ENCODE results near the gene ATP11C. TPM values are rescaled to one million over a fixed set of nuclear protein-coding genes. Genes with fewer than 3 reads are reported as not detected.

Gene ATP11C
- total RNA-seq, 4 donors from 2014 or later: 35.6 to 67.9 (median 52.4) TPM

DNA sequence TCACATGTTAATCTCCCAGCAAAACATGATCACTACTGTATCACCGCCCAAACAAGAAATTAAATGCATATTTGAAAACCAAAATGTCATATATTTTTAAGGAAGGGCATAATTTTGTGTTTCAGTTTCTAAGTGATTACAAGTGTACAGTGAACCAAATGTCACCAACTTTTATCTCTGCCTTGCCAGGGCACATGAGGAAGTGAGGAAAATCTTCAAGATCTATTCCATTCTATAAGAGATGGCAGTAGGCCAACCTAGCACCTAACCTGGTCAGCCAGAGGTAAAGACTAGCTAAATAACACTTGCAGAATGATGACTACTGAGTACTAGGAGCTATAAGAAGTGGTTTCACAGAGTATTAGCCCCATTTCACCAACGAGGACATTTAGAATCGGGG, 107.2 kb downstream of the ATP11C start:
- Histone ChIP-seq H3K36me3 (no peaks in the 10 kb centered on the region), H3K4me1 (no peaks in the 10 kb centered on the region), H3K9me3 (no peaks in the 10 kb centered on the region), H3K27me3 (no peaks in the 10 kb centered on the region), H3K27ac (no peak overlapping the region), H3K4me3 (no peak overlapping the region)
- TF ChIP-seq POLR2A (IDR thresholded peaks at IDR 0.05): no peak
- TF ChIP-seq, protein P1, sequence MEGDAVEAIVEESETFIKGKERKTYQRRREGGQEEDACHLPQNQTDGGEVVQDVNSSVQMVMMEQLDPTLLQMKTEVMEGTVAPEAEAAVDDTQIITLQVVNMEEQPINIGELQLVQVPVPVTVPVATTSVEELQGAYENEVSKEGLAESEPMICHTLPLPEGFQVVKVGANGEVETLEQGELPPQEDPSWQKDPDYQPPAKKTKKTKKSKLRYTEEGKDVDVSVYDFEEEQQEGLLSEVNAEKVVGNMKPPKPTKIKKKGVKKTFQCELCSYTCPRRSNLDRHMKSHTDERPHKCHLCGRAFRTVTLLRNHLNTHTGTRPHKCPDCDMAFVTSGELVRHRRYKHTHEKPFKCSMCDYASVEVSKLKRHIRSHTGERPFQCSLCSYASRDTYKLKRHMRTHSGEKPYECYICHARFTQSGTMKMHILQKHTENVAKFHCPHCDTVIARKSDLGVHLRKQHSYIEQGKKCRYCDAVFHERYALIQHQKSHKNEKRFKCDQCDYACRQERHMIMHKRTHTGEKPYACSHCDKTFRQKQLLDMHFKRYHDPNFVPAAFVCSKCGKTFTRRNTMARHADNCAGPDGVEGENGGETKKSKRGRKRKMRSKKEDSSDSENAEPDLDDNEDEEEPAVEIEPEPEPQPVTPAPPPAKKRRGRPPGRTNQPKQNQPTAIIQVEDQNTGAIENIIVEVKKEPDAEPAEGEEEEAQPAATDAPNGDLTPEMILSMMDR (IDR thresholded peaks at IDR 0.05): no peak
- DNase-seq: no peak
- intact Hi-C loops (cut with DNase I; ENCODE audit: low total_unique reads): no loop called here

DNA sequence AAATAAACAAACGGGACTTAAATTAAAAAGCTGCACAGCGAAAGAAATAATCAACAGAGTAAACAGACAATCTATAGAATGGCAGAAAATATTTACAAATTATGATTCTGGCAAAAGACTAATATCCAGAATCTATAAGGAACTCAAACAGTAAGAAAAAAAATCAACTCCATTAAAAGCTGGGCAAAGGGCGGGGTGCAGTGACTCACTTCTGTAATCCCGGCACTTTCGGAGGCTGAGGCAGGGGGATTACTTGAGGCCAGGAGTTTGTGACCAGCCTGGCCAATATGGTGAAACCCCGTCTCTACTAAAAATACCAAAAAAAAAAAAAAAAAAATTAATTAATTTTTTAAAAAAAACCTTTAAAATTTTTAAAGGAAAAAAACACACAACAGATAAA, 109.0 kb downstream of the ATP11C start:
- Histone ChIP-seq H3K9me3 (no peaks in the 10 kb centered on the region), H3K27ac (no peak overlapping the region), H3K27me3 (no peaks in the 10 kb centered on the region), H3K4me1 (no peaks in the 10 kb centered on the region), H3K36me3 (no peaks in the 10 kb centered on the region), H3K4me3 (no peak overlapping the region)
- intact Hi-C loops (cut with DNase I; ENCODE audit: low total_unique reads): no loop called here
- TF ChIP-seq, protein P1 (IDR thresholded peaks at IDR 0.05): no peak
- TF ChIP-seq POLR2A (IDR thresholded peaks at IDR 0.05): no peak
- no peak for DNase-seq

DNA sequence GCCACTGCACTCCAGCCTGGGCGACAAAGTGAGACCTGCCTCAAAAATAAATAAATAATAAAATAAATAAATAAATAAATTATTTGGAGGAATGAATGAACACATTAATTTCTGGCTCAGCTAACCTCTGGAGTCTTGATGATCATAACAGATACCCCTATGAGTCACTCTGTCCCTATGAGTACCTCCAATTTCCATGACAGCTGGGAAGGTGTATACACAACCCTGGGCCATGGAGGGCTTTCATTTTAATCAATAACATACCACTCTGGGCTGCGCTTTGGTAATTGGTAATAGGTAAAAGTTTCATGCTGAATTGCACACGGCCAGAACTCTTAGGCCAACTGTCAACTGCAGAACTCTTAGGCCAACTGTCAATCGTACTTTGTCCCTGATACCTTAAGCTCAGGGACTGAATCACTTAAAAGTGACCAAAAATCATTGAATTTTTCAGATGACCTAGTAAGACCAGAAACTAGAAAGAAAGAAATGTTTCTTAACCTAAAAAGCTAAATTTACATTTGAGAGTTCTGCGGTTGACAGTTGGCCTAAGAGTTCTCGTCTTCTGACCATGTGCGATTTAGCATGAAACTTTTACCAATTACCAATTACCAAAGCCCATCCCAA, 112.4 kb downstream of the ATP11C start:
- TF ChIP-seq POLR2A (IDR thresholded peaks at IDR 0.05): no peak
- TF ChIP-seq, protein P1 (IDR thresholded peaks at IDR 0.05): no peak
- Histone ChIP-seq H3K36me3 (no peaks in the 10 kb centered on the region), H3K9me3 (no peaks in the 10 kb centered on the region), H3K27ac (no peak overlapping the region), H3K4me3 (no peak overlapping the region), H3K4me1 (no peaks in the 10 kb centered on the region), H3K27me3 (no peaks in the 10 kb centered on the region)
- DNase-seq: no peak
- intact Hi-C loops (cut with DNase I; ENCODE audit: low total_unique reads): no loop called here

DNA sequence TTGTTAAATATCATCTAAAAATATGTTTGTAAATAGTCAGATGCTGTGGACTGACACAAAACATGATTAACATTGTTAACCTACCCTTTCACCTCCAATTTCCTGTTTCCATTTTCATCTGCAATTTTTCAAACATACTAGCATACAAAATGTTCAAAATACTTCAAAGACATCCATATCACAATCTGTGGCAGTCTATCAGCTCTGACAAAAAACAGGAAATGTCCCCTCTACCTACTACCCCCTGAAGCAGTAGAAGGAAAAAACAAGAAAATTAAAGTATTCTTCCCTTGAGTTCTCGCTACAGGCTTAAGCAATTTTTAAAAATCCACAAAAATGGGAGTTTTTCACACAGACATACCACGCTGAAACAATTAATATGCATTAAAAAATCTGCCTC, 116.6 kb downstream of the ATP11C start:
- no peak overlapping the region for H3K4me3 ChIP-seq
- TF ChIP-seq, protein P1 (IDR thresholded peaks at IDR 0.05): no peak
- TF ChIP-seq POLR2A (IDR thresholded peaks at IDR 0.05): no peak
- no peaks in the 10 kb centered on the region for H3K27me3 ChIP-seq
- no peak for DNase-seq
- no peak overlapping the region for H3K27ac ChIP-seq
- no peaks in the 10 kb centered on the region for H3K4me1 ChIP-seq
- intact Hi-C loops (cut with DNase I; ENCODE audit: low total_unique reads): no loop called here
- no peaks in the 10 kb centered on the region for H3K36me3 ChIP-seq
- H3K9me3 ChIP-seq: no peaks in the 10 kb centered on the region

DNA sequence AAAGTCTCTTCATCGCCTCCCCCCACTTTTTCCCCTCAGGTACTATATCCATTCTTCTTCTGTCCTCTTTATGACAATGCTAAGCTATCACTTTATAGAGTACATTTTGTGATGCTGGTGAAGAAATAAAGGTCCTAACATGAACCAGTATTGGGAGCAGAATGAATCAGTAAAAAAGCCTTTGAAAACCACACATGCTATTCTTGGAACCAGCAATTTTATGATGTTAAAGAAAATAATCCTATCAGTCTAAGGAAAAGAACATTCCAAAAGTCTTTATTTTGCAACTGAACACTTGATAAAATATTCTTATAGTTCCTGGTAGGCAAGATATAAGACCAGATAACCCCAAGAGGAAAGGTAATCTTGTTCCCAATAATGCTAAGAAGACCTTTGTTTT, 117.1 kb downstream of the ATP11C start:
- intact Hi-C loops (cut with DNase I; ENCODE audit: low total_unique reads): no loop called here
- no peaks in the 10 kb centered on the region for H3K4me1 ChIP-seq
- no peak for DNase-seq
- no peaks in the 10 kb centered on the region for H3K27me3 ChIP-seq
- no peaks in the 10 kb centered on the region for H3K36me3 ChIP-seq
- H3K27ac ChIP-seq: no peak overlapping the region
- TF ChIP-seq POLR2A (IDR thresholded peaks at IDR 0.05): no peak
- TF ChIP-seq, protein P1 (IDR thresholded peaks at IDR 0.05): no peak
- H3K4me3 ChIP-seq: no peak overlapping the region
- no peaks in the 10 kb centered on the region for H3K9me3 ChIP-seq

All from uterus (tissue), 4 donors.